ENCODE measurements around the gene MEIS1.

GRCh38 chr2:66602341-66602740 is 167.4 kb downstream of the MEIS1 start:
- TF ChIP-seq EZH2 (IDR thresholded peaks at IDR 0.05; ENCODE audit: borderline replicate concordance, insufficient read depth, low read depth, low read length, poor library complexity, severe bottlenecking), result no peak
- no peak for TF ChIP-seq CTCF (IDR thresholded peaks at IDR 0.05)

Measured in B cell (primary cell).